Measurements from ENCODE around the gene GPHN. TPM values are rescaled to one million over a fixed set of nuclear protein-coding genes. Genes with fewer than 3 reads are reported as not detected.

The GPHN gene
- total RNA-seq, 1 donor from 2014 or later, result 9.4 TPM

DNA sequence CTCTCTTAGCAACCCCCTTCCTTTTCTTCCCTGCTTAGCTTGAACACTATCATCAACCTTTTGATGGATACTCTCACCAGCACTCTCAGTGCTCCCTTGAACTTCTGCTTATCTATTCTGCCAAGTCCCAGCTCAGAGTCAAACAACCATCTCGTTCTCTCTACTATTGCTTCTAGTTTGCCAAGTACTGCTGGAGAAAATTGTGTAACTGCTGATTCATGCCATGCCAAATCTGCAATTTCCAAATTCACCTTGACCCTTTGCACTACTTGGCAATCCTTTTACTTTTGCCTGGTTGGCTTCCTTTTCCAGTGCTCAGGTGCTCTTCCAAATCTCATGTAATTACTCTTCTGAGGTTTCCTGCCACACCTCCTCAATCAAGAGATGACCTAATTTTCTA, 24.6 kb upstream of the GPHN start:
- Histone ChIP-seq H3K9ac (ENCODE audit: low read depth in 1 of 3, low read length in 3 of 3) (no peak overlapping the region), H3K36me3 (ENCODE audit: control insufficient read depth in 3 of 3, insufficient read depth in 3 of 3, low read length in 3 of 3) (no peaks in the 10 kb centered on the region), H3K27ac (ENCODE audit: low read depth, low read length) (no peak overlapping the region), H3K27me3 (ENCODE audit: control insufficient read depth in 3 of 3, insufficient read depth in 3 of 3, low read length in 3 of 3) (no peaks in the 10 kb centered on the region), H3K4me1 (ENCODE audit: control insufficient read depth in 3 of 3, insufficient read depth in 3 of 3, low read length in 3 of 3) (peaks cover 4 to 9% (median 7%) of the 10 kb centered on the region in 3 donors), H3K4me3 (ENCODE audit: low read length in 3 of 3) (no peak overlapping the region), H3K9me3 (ENCODE audit: control insufficient read depth in 3 of 3, low read length in 3 of 3) (no peaks in the 10 kb centered on the region)

- H3K27ac ChIP-seq (ENCODE audit: low read depth, low read length), result no peak overlapping the region
- H3K27me3 ChIP-seq (ENCODE audit: control insufficient read depth in 3 of 3, insufficient read depth in 3 of 3, low read length in 3 of 3), result no peaks in the 10 kb centered on the region
- H3K4me1 ChIP-seq (ENCODE audit: control insufficient read depth in 3 of 3, insufficient read depth in 3 of 3, low read length in 3 of 3), result peaks cover 4 to 9% (median 7%) of the 10 kb centered on the region in 3 donors
- H3K4me3 ChIP-seq (ENCODE audit: low read length in 3 of 3), result no peak overlapping the region
- no peaks in the 10 kb centered on the region for H3K9me3 ChIP-seq (ENCODE audit: control insufficient read depth in 3 of 3, low read length in 3 of 3)
- no peak overlapping the region for H3K9ac ChIP-seq (ENCODE audit: low read depth in 1 of 3, low read length in 3 of 3)
- no peaks in the 10 kb centered on the region for H3K36me3 ChIP-seq (ENCODE audit: control insufficient read depth in 3 of 3, insufficient read depth in 3 of 3, low read length in 3 of 3)
Observed at GRCh38 chr14:66485029-66485428, 22.9 kb upstream of the GPHN start.

GRCh38 chr14:66485910-66486421, 22.0 kb upstream of the GPHN start, which contains the start of gene CCDC196:
CCDC196 (plus strand) TSS chr14:66486371; CDS start chr14:66486503, 132 bp downstream.
- no peak within 1 kb of the TSS for H3K9ac ChIP-seq (ENCODE audit: low read depth in 1 of 3, low read length in 3 of 3)
- no peaks in the 10 kb centered on the region for H3K27me3 ChIP-seq (ENCODE audit: control insufficient read depth in 3 of 3, insufficient read depth in 3 of 3, low read length in 3 of 3)
- H3K36me3 ChIP-seq (ENCODE audit: control insufficient read depth in 3 of 3, insufficient read depth in 3 of 3, low read length in 3 of 3), result no peaks in the 10 kb centered on the region
- no peaks in the 10 kb centered on the region for H3K9me3 ChIP-seq (ENCODE audit: control insufficient read depth in 3 of 3, low read length in 3 of 3)
- H3K27ac ChIP-seq (ENCODE audit: low read depth, low read length), result no peak within 1 kb of the TSS
- H3K4me1 ChIP-seq (ENCODE audit: control insufficient read depth in 3 of 3, insufficient read depth in 3 of 3, low read length in 3 of 3), result peaks cover 4 to 9% (median 7%) of the 10 kb centered on the region in 3 donors
- no peak within 1 kb of the TSS for H3K4me3 ChIP-seq (ENCODE audit: low read length in 3 of 3)

DNA sequence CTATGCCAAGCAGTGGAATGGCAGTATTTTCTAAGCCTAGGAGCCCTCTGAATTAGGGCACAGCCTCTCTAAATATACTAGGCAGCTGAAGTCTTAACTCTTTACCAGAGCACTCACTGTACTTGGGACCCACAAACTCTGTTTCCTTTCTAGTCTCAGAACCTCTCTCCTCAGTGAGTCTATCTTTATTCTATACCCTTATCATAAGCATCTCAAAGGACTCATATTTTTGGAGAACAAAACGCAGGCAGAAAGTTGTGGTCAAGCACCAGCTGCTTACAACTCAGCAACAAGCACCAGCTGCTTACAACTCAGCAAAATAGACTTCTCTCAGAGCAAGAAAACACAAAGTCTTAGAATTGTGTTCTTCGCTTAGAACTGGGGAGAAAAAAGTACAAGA, 20.8 kb upstream of the GPHN start:
- Histone ChIP-seq H3K9ac (ENCODE audit: low read depth in 1 of 3, low read length in 3 of 3) (no peak overlapping the region), H3K27me3 (ENCODE audit: control insufficient read depth in 3 of 3, insufficient read depth in 3 of 3, low read length in 3 of 3) (no peaks in the 10 kb centered on the region)

DNA sequence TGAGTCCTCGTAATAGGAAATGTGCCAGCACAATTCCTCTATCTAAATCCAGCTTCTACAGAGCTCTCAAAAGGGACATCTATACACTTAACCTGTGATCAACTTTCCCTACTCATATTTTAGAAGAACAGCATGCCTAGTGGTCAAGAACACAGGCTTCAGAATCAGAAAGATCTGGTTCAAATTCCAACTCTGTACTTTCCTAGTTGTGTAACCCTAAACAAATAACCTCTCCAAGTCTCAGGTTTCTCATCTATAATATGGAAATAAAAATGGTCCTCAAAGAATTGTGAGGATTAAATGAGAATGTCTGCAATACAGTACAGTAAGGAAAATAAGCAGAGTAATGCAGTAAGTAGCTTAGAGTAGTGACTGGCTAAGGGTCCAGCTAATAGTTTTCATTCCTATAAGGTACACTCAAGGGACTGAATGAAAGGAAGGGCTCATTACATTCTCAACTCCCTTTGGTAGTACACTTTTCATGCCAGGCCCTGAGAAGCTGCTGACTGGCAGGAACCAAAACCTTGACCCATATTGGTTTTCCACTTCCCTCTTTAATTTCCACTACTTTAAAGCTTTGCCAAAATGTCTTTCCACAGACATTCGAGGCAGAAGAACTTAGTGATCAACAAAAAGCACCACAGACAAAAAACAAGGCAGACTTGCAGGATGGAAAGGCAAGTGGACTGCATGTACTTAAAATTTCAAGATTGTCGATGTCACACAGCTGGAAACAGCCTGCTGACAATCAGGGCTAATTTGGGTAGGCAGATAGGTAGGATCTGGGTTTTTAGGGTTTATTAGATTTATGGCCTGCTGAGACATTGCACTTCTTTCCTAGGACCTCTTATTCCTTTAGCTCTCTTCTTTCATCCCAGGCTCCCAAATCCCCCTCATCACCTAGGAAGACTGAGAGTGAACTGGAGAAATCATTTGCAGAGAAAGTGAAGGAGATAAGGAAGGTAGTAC, 17.5 kb upstream of the GPHN start:
- no peak overlapping the region for H3K27ac ChIP-seq (ENCODE audit: low read depth, low read length)
- H3K9me3 ChIP-seq (ENCODE audit: control insufficient read depth in 3 of 3, low read length in 3 of 3), result no peaks in the 10 kb centered on the region
- H3K9ac ChIP-seq (ENCODE audit: low read depth in 1 of 3, low read length in 3 of 3), result no peak overlapping the region
- H3K4me3 ChIP-seq (ENCODE audit: low read length in 3 of 3), result no peak overlapping the region
- H3K36me3 ChIP-seq (ENCODE audit: control insufficient read depth in 3 of 3, insufficient read depth in 3 of 3, low read length in 3 of 3), result no peaks in the 10 kb centered on the region
- no peaks in the 10 kb centered on the region for H3K27me3 ChIP-seq (ENCODE audit: control insufficient read depth in 3 of 3, insufficient read depth in 3 of 3, low read length in 3 of 3)
- no peaks in the 10 kb centered on the region for H3K4me1 ChIP-seq (ENCODE audit: control insufficient read depth in 3 of 3, insufficient read depth in 3 of 3, low read length in 3 of 3)

More for the DNA sequence above, 20.8 kb upstream of the GPHN start:
- Histone ChIP-seq H3K9me3 (ENCODE audit: control insufficient read depth in 3 of 3, low read length in 3 of 3) (no peaks in the 10 kb centered on the region), H3K27ac (ENCODE audit: low read depth, low read length) (no peak overlapping the region), H3K4me1 (ENCODE audit: control insufficient read depth in 3 of 3, insufficient read depth in 3 of 3, low read length in 3 of 3) (peaks cover 4 to 9% (median 7%) of the 10 kb centered on the region in 3 donors), H3K4me3 (ENCODE audit: low read length in 3 of 3) (no peak overlapping the region), H3K36me3 (ENCODE audit: control insufficient read depth in 3 of 3, insufficient read depth in 3 of 3, low read length in 3 of 3) (no peaks in the 10 kb centered on the region)

DNA sequence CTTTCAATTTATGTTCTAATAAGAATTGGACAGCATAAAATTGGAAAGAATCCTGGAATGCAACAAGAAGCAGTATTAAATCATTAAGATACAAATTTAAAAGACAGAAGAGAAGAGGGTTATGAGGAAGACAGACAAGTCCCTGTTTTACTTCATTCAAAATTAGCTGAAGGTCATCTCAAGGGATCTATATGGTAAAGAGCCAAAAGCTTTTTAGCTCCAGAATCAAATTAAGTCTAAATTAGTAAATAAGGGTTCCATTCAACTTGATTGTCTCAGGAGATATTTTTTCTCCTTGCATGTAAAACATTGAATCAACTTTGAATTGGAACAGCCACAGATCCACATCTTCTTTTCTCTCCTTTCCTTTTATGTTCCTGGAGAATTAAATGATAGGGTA, 14.2 kb upstream of the GPHN start:
- Histone ChIP-seq H3K9ac (ENCODE audit: low read depth in 1 of 3, low read length in 3 of 3) (no peak overlapping the region), H3K9me3 (ENCODE audit: control insufficient read depth in 3 of 3, low read length in 3 of 3) (no peaks in the 10 kb centered on the region), H3K36me3 (ENCODE audit: control insufficient read depth in 3 of 3, insufficient read depth in 3 of 3, low read length in 3 of 3) (no peaks in the 10 kb centered on the region), H3K4me3 (ENCODE audit: low read length in 3 of 3) (no peak overlapping the region), H3K27me3 (ENCODE audit: control insufficient read depth in 3 of 3, insufficient read depth in 3 of 3, low read length in 3 of 3) (no peaks in the 10 kb centered on the region), H3K27ac (ENCODE audit: low read depth, low read length) (no peak overlapping the region), H3K4me1 (ENCODE audit: control insufficient read depth in 3 of 3, insufficient read depth in 3 of 3, low read length in 3 of 3) (no peaks in the 10 kb centered on the region)

GRCh38 chr14:66495218-66496098, 12.5 kb upstream of the GPHN start:
- Histone ChIP-seq H3K9ac (ENCODE audit: low read depth in 1 of 3, low read length in 3 of 3) (no peak overlapping the region), H3K36me3 (ENCODE audit: control insufficient read depth in 3 of 3, insufficient read depth in 3 of 3, low read length in 3 of 3) (no peaks in the 10 kb centered on the region), H3K9me3 (ENCODE audit: control insufficient read depth in 3 of 3, low read length in 3 of 3) (no peaks in the 10 kb centered on the region), H3K27ac (ENCODE audit: low read depth, low read length) (no peak overlapping the region), H3K27me3 (ENCODE audit: control insufficient read depth in 3 of 3, insufficient read depth in 3 of 3, low read length in 3 of 3) (no peaks in the 10 kb centered on the region), H3K4me1 (ENCODE audit: control insufficient read depth in 3 of 3, insufficient read depth in 3 of 3, low read length in 3 of 3) (no peaks in the 10 kb centered on the region), H3K4me3 (ENCODE audit: low read length in 3 of 3) (no peak overlapping the region)

- Histone ChIP-seq H3K27me3 (ENCODE audit: control insufficient read depth in 3 of 3, insufficient read depth in 3 of 3, low read length in 3 of 3) (no peaks in the 10 kb centered on the region), H3K9ac (ENCODE audit: low read depth in 1 of 3, low read length in 3 of 3) (no peak overlapping the region), H3K27ac (ENCODE audit: low read depth, low read length) (no peak overlapping the region), H3K4me3 (ENCODE audit: low read length in 3 of 3) (no peak overlapping the region), H3K9me3 (ENCODE audit: control insufficient read depth in 3 of 3, low read length in 3 of 3) (no peaks in the 10 kb centered on the region), H3K36me3 (ENCODE audit: control insufficient read depth in 3 of 3, insufficient read depth in 3 of 3, low read length in 3 of 3) (no peaks in the 10 kb centered on the region), H3K4me1 (ENCODE audit: control insufficient read depth in 3 of 3, insufficient read depth in 3 of 3, low read length in 3 of 3) (no peaks in the 10 kb centered on the region)
Observed at GRCh38 chr14:66496188-66496807, 11.6 kb upstream of the GPHN start.

DNA sequence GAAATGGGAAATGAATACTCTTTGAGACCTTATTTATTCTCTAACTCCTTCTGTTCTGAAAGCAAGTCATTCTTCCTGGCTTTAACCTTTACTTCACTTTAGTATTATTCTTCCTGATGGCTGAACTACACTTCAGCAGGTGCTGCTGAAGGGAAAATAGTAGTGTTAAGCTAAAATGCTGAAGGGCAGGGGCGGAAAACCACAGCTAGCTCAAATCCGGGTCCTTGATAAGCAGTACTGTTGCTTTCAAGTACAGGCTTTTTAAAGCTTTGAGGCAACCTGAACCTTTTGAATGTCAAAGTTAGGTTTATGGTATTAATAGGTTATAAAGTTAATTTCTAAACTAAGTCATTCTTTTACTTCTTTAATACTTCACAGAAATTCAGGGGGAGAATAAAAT, 11.0 kb upstream of the GPHN start:
- Histone ChIP-seq H3K4me3 (ENCODE audit: low read length in 3 of 3) (no peak overlapping the region), H3K9ac (ENCODE audit: low read depth in 1 of 3, low read length in 3 of 3) (no peak overlapping the region), H3K27me3 (ENCODE audit: control insufficient read depth in 3 of 3, insufficient read depth in 3 of 3, low read length in 3 of 3) (no peaks in the 10 kb centered on the region), H3K4me1 (ENCODE audit: control insufficient read depth in 3 of 3, insufficient read depth in 3 of 3, low read length in 3 of 3) (no peaks in the 10 kb centered on the region), H3K9me3 (ENCODE audit: control insufficient read depth in 3 of 3, low read length in 3 of 3) (no peaks in the 10 kb centered on the region), H3K36me3 (ENCODE audit: control insufficient read depth in 3 of 3, insufficient read depth in 3 of 3, low read length in 3 of 3) (no peaks in the 10 kb centered on the region), H3K27ac (ENCODE audit: low read depth, low read length) (no peak overlapping the region)
